Keratinocyte (primary cell): ENCODE results near the gene SPSB2. TPM values are rescaled to one million over a fixed set of nuclear protein-coding genes. Genes with fewer than 3 reads are reported as not detected.

ENCODE experiments used
- DNase-seq: peaks from one replicate; pipeline ENCODE4 v3.0.0-alpha.2; 2011; ENCODE audit warnings: low read depth, missing footprints, low spot score
- FAIRE-seq: peaks from 2 replicates; lab custom pipeline; 2011; peaks lifted over from hg19 to GRCh38; lab: Jason Lieb, UNC
- H2AFZ ChIP-seq: 2 replicates; pipeline ENCODE4 v1.6.0; 2012; ENCODE audit warnings: low read length, control low read depth, inconsistent platforms; ENCODE audit not compliant: control insufficient read depth
- H3K27ac ChIP-seq: 2 replicates; pipeline ENCODE4 v1.5.1; 2011; ENCODE audit warnings: low read length; ENCODE audit not compliant: control insufficient read depth, insufficient read depth
- H3K27me3 ChIP-seq: 3 replicates; pipeline ENCODE4 v1.6.0; 2011; ENCODE audit warnings: low read length; ENCODE audit not compliant: control insufficient read depth, insufficient read depth; ENCODE audit errors: extremely low read depth
- H3K36me3 ChIP-seq, 2 experiments: 2 replicates in 1 of 2; 3 replicates in 1 of 2; pipeline ENCODE4 v1.5.1; 2011; ENCODE audit warnings: low read length in 2 of 2, mild to moderate bottlenecking in 1 of 2; ENCODE audit not compliant: control insufficient read depth in 2 of 2, insufficient read depth in 2 of 2; ENCODE audit errors: extremely low read depth in 1 of 2
- H3K4me1 ChIP-seq: 3 replicates; pipeline ENCODE4 v1.5.1; 2011; ENCODE audit warnings: low read length; ENCODE audit not compliant: control insufficient read depth, insufficient read depth; ENCODE audit errors: extremely low read depth
- H3K4me2 ChIP-seq: 3 replicates; pipeline ENCODE4 v1.6.0; 2011; ENCODE audit warnings: low read depth, low read length; ENCODE audit not compliant: control insufficient read depth, insufficient read depth; ENCODE audit errors: extremely low read depth
- H3K4me3 ChIP-seq, 3 experiments: fragments of 200-600 bp in 1 of 3; sonication (generic) in 1 of 3; 2 replicates in 2 of 3; 3 replicates in 1 of 3; pipeline ENCODE4 v1.5.1; 2011 to 2016; ENCODE audit warnings: low read length in 3 of 3, mild to moderate bottlenecking in 3 of 3, control low read depth in 2 of 3, inconsistent platforms in 1 of 3, low read depth in 1 of 3, mixed read lengths in 1 of 3, mixed run types in 1 of 3, moderate library complexity in 1 of 3; ENCODE audit not compliant: control insufficient read depth in 2 of 3, insufficient read depth in 2 of 3; ENCODE audit errors: extremely low read depth in 1 of 3
- H3K79me2 ChIP-seq: 2 replicates; pipeline ENCODE4 v1.6.0; 2012; ENCODE audit warnings: low read length; ENCODE audit not compliant: control insufficient read depth, insufficient read depth
- H3K9ac ChIP-seq: 3 replicates; pipeline ENCODE4 v1.6.0; 2011; ENCODE audit warnings: low read length; ENCODE audit not compliant: control insufficient read depth, insufficient read depth; ENCODE audit errors: extremely low read depth
- H3K9me1 ChIP-seq: 3 replicates; pipeline ENCODE4 v1.6.0; 2011; ENCODE audit warnings: low read length; ENCODE audit not compliant: control insufficient read depth, insufficient read depth; ENCODE audit errors: extremely low read depth
- H3K9me3 ChIP-seq: 2 replicates; pipeline ENCODE4 v1.5.1; 2012; ENCODE audit warnings: low read depth, low read length; ENCODE audit not compliant: control insufficient read depth
- H4K20me1 ChIP-seq: 3 replicates; pipeline ENCODE4 v1.6.0; 2011; ENCODE audit warnings: low read length; ENCODE audit not compliant: control insufficient read depth, insufficient read depth; ENCODE audit errors: extremely low read depth
- CTCF ChIP-seq, 3 experiments: IDR thresholded peaks in 1 of 3; conservative IDR thresholded peaks in 1 of 3; optimal IDR thresholded peaks in 1 of 3; 2 replicates in 2 of 3; 3 replicates in 1 of 3; pipeline versions ENCODE3 to v1.5.1; 2011; ENCODE audit warnings: low read length in 3 of 3, mild to moderate bottlenecking in 3 of 3, moderate library complexity in 2 of 3, control low read depth in 1 of 3, inconsistent platforms in 1 of 3; ENCODE audit not compliant: insufficient read depth in 2 of 3; ENCODE audit errors: extremely low read depth in 1 of 3
- EZH2 ChIP-seq: IDR thresholded peaks from one replicate; pipeline ENCODE4 v1.6.1; 2012; ENCODE audit warnings: inconsistent platforms, mild to moderate bottlenecking, low read length, moderate library complexity
- dilution Hi-C: fragments of 300-500 bp; cut with MboI; formaldehyde crosslinking; loops from one replicate; pipeline ENCODE4 v1.7.0; 2020; ENCODE audit warnings: low sequenced_read_pairs; ENCODE audit not compliant: extremely low pct_ligation_motif_present
- polyA plus RNA-seq, 5 experiments: library from polyadenylated mRNA; depleted of rRNA in 3 of 5; stranded (reverse) in 3 of 5; stranded (forward) in 1 of 5; unstranded in 1 of 5; fragments of >200 nt; gene quantifications; 1 replicate in 1 of 5; 2 replicates in 3 of 5; 3 replicates in 1 of 5; pipeline versions ENCODE4 v1.2.1 to v1.2.3, GENCODE V29; 2011 to 2012; ENCODE audit warnings: missing spikeins in 2 of 5, low read depth in 1 of 5, low replicate concordance in 1 of 5

The SPSB2 gene
- polyA plus RNA-seq, 1 donor (not counting 4 experiments of a cell fraction or from before 2014, with no cell fraction given), result 4.9 TPM

- H3K27ac ChIP-seq, result no peak overlapping the region
- H4K20me1 ChIP-seq, result peaks cover 2% of the 10 kb centered on the region
- no peaks in the 10 kb centered on the region for H3K9me3 ChIP-seq
- TF ChIP-seq EZH2 (no peak), CTCF (optimal IDR thresholded peaks at IDR 0.05 in 1 of 3, IDR thresholded peaks at IDR 0.05 in 1 of 3, conservative IDR thresholded peaks at IDR 0.05 in 1 of 3; ENCODE audit: extremely low read depth in 1 of 3, insufficient read depth in 2 of 3, low read length in 3 of 3) (no peak)
- no peak overlapping the region for H3K9ac ChIP-seq
- no peaks in the 10 kb centered on the region for H3K79me2 ChIP-seq
- no peaks in the 10 kb centered on the region for H3K9me1 ChIP-seq
- H3K4me2 ChIP-seq, result no peak overlapping the region
- DNase-seq (no peak), FAIRE-seq (no peak)
- dilution Hi-C loops, result no loop called here
- H3K4me3 ChIP-seq, result no peak overlapping the region
- peaks cover 0 to 4% of the 10 kb centered on the region in 2 experiments for H3K36me3 ChIP-seq
- H3K27me3 ChIP-seq, result no peaks in the 10 kb centered on the region
- H3K4me1 ChIP-seq, result no peaks in the 10 kb centered on the region
- H2AFZ ChIP-seq, result no peak overlapping the region
Measured at GRCh38 chr12:6839482-6840201, 33.5 kb downstream of the SPSB2 start.

GRCh38 chr12:6838854-6839253, 34.2 kb downstream of the SPSB2 start:
- no peak for FAIRE-seq
- dilution Hi-C loops, result no loop called here

More at GRCh38 chr12:6838854-6839253, 34.2 kb downstream of the SPSB2 start:
- Histone ChIP-seq H3K27me3 (no peaks in the 10 kb centered on the region), H2AFZ (no peak overlapping the region), H3K9me1 (no peaks in the 10 kb centered on the region), H3K4me2 (no peak overlapping the region), H3K9ac (no peak overlapping the region), H3K4me3 (no peak overlapping the region), H3K79me2 (no peaks in the 10 kb centered on the region), H3K4me1 (no peaks in the 10 kb centered on the region), H3K36me3 (peaks cover 0 to 4% of the 10 kb centered on the region in 2 experiments), H3K27ac (no peak overlapping the region), H4K20me1 (peaks cover 2% of the 10 kb centered on the region), H3K9me3 (no peaks in the 10 kb centered on the region)
- DNase-seq, result no peak
- TF ChIP-seq EZH2 (no peak), CTCF (optimal IDR thresholded peaks at IDR 0.05 in 1 of 3, IDR thresholded peaks at IDR 0.05 in 1 of 3, conservative IDR thresholded peaks at IDR 0.05 in 1 of 3; ENCODE audit: extremely low read depth in 1 of 3, insufficient read depth in 2 of 3, low read length in 3 of 3) (no peak)
